ENCODE results near the gene TMOD3.

Gene TMOD3

DNA sequence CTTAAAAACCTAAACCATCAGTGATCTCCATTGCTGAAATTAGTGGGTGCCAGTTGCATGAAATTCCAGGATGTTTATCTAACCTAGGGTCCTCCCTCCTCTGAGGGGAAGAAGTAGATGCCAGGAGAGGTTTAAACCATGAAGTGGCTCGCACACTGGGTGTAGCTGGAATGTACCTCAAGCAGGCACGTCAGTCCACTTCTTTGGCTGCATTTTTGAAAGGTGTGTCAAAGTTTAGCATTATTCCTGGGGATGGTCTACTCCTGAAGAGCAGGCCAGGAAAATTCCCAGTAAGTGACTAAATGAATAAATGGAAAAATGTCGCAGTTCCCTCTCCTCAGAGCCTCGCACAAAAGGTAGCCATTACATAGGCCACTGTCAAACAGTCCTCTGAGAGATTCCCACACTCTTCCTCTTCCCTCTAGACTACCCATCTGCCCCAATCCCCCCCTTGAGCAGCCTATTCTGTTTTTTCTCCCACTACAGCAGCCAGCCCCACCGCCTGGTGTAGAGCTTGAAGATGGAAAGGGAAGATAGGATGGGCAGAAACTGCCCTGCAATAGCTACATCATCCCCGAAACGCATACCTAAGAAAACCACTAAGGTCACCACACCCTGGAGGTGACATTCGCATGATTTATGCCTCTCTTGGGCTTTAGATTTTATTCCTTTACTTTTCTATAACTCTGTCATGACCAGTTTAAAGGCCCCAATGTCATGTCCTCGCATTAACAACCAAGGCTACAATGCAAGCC, 655 bp upstream of the TMOD3 start:
- DNase-seq, result no peak

DNA sequence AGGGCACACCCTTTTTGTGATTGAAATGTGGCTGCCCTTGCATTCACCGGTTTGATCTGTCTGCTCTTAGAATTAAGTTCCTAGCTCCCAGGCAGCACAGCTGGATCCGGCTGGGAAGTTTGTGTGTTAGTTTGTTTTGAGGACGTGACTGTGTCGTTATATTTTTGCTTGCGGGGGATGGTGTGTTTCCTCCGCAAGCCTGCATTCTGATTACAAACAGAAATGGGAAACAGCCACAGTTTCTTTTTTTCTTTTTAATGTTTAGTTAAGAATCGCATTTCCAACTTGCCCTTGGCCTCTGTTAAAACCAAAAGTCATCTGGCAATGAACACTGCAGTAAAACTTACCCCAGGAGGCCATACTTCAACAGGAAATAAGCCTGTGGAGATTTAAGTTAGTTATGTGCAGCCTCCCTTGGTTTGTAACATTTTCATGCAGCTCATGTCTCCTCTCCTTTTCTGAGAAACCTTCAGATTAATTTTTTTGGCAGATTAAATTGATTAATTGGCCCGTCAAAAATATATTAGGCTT, 888 bp downstream of the TMOD3 start:
- DNase-seq, result no peak

GRCh38 chr15:51833772-51834171, 4.3 kb downstream of the TMOD3 start:
- DNase-seq, result no peak

GRCh38 chr15:51837792-51838251, 8.4 kb downstream of the TMOD3 start:
- peak; percentile 65 for DNase-seq

DNA sequence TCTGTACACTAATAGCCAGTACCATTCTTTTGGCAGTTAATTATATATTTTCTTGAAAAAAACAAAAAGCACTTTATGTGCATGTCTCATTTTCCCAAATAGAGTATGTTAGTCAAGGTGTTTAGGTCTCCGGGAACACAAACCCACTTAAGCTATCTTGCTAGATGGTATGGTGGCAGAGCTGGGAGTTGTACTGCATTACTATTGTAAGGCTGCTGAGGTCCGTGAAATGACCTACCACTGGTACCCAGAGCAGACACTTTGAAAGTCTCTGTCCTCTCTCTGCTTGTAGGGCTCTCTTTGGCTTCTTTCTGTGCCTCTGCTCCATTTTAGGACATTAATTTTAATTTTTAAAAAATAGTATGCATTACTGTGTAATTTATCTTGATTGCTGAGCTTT, 8.8 kb downstream of the TMOD3 start:
- no peak for DNase-seq

DNA sequence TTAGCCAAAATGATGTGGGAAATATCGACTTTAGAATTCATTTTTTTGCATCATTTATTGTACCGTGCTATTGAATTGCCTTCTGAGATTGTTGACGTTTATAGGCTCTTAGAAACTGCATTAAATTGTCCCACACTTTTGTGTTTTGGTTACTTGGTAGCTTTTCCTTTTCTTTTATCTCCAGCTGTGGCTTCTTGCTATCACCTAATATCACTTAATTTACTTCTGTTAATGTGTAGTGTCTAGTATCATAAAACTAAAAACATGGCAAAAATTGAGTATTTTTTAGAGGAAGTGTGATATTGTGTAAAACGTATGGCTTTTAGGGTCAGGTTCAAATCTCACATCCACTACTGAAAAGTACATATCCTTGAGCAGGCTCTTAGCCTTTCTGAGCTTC, 11.2 kb downstream of the TMOD3 start:
- DNase-seq, result no peak

- no peak for DNase-seq
These were observed 12.1 kb downstream of the TMOD3 start for GRCh38 chr15:51841406-51842040.

DNA sequence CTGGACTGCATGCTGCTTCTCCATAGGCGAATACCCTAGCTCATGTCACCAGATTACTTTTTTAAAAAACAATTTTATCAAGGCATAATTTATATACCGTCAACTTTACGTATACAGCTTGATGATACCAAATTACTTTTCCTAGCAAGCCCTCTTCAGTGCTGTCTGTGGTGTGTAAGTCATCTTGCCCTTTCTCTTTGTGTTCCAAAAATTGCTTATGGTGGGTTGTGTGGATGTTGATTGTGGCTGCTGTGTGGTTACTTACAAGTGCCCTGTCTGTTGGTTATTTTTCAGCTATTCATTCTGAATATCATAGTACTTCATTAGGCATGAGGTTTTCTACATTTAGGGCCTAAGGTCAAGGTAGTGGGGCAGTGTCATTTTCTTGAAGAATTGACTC, 12.8 kb downstream of the TMOD3 start:
- DNase-seq, result peak; percentile 8

- no peak for DNase-seq
These were observed 13.6 kb downstream of the TMOD3 start for GRCh38 chr15:51842852-51843737.

DNA sequence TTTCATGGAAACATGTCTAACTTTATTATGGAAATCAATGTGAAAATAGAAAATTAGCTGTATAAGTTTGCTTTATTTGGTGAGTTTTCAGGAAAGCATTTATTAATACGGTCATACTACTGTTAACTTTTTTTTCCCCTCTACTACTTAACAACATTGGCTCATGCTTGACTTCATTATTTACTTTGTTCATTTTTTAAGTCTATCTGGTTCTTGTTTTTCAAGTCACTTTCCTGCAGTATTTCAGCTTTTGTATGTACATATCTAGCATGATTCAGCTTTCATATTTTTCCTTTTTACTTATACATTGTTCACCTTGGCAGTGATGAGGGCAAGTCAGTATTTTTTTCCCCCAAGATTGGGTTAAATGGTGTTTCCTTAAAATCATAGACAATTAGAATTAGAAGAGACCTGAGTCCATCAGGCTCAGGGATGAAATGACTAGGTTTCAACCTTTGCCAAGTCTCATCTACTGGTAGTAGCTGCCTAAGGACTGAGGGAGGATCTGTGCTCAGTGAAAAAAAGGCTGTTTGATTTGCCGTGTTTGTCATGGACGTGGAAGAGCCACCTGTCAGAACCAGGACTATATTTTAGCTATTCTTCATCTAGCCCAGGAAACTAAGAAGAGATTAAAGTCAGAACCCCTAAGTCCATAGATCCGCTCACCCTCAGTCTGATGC, 15.4 kb downstream of the TMOD3 start:
- no peak for DNase-seq

DNA sequence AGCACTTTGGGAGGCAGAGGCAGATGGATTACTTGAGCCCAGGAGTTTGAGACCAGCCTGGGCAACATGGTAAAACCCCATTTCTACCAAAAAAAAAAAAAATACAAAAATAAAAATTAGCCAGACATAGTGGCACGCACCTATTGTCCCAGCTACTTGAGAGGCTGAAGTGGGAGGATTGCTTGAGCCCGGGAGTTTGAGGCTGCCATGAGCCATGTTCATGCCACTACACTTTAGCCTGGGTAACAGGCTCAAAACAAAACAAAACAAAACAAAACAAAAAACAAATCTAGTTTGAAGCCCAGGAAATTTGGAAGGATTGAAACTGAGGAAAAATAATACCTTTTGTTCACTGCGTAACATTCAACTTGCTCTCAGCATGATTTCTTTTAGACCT, 16.6 kb downstream of the TMOD3 start:
- DNase-seq, result no peak

- DNase-seq, result no peak
These were observed 17.2 kb downstream of the TMOD3 start for GRCh38 chr15:51846463-51847230.

- DNase-seq, result no peak
These were observed 19.4 kb downstream of the TMOD3 start for GRCh38 chr15:51848811-51849210.

DNA sequence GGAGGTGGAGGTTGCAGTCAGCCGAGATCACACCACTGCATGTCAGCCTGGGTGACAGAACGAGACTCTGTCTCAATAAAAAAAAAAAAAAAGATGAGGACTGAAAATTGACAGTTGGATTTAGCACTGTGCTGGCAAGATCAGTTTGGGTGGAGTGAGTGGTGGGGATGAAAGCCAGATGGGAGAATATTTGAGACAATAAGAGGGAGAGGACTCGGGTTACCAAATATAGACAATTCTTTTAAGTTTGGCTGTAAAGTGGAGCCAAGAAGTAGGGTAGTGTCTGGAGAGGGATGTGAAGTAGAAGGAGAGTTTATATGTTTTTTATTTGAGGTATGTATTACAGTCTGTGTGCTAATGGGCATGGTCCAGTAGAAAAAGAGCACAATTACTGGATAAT, 20.4 kb downstream of the TMOD3 start:
- DNase-seq, result no peak

DNA sequence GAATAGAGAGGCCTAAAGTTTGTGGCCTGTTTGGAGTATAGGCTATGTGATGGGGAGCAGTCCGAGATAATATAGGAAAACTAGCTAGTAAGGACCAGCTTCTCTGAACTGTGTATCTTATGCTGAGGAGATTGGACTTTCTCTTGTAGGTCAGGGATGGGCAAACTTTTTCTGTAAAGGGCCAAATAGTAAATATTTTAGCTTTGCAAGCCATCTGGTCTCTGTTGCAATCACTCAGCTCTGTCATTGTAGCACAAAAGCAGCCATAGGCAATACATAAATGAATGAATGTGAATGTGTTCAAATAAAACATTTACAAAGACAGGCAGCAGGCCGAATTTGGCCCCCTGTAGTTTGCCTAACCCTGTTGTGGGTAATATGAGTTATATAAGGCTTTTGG, 24.5 kb downstream of the TMOD3 start:
- no peak for DNase-seq

- DNase-seq, result no peak
These were observed 26.2 kb downstream of the TMOD3 start for GRCh38 chr15:51855612-51856011.

DNA sequence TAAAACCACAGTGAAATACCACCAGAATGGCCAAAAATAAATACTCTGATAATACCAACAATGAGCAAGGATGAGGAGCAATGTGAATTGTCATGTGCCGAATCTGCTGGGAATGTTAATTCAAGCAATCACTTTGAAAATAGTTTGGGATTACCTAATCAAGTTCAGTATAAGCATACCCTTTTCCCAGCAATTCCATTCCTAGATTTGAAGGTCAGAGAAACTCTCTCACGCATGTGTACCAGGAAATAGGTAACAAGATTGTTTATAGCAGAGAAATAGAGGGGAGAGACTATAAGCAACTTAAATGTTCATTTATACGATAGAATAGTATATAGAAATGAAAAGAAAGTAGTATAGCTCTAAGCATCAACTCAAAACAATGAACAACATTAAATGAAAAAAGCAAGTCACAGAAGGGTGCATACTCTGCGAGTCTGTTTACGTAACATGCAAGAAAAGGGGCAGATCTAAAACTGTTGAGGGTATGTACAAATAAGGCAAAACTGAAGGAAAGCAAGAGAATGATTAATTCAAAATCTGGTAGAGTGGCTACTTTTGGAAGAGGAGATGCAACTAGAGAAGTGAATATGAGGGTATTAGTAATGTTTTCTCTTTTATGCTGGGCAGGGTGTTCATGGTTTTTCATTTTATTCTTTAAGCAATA, 27.4 kb downstream of the TMOD3 start:
- no peak for DNase-seq

GRCh38 chr15:51861557-51862359, 32.3 kb downstream of the TMOD3 start:
- DNase-seq, result no peak

DNA sequence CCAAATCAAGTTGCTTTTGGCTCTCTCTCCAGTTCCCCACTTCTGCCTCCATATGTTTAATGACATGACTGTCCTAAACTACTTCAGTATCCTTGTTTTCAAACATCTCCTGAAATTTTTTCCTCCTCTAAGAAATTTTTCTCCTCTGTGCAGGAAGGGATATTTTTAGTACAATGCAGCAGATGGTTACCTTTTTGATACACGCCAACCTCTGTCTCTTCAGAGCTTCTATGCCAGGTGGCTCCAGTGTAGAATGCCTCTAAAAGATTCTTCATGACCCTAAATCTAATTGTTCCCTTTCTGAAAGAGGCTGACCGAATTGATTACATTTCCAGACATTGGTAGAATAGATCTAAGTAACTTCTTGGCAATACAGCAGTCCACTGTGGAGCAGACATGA, 33.7 kb downstream of the TMOD3 start:
- no peak for DNase-seq

DNA sequence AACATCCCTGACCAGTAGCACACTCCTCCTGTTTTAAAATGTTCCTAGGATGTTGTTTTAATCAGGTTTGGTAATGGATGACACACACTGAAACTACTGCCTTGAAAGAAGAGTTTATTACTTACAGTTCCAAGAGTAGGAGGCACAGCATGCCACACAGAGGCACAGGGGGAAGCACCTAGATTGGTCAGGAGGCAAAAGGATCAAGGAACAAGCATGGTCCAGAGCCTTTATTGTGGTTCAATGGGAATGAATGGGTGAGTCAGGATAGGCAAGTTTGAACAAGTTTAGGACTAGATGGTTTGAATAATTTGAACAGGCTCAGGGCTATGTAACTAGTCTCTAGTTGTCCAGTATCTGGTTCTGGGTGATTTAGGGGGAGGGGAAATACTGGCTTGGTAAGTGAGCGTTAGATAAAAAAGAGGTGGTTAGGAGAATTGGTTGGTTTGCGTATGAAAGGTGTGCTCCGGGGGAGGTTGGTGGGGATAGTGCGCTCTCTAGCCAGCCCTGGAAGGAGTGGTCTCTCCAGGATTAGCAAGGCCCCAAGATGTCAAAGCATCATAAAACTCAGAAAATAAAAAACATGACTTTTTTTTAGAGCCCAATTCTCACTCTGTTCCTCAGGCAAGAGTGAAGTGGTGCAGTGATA, 35.1 kb downstream of the TMOD3 start:
- DNase-seq, result no peak

Measured in NCI-H2227 treated with DMSO at 0.1 percent for 48 hours (cell line).